HepG2 (cell line): ENCODE data around the gene SIRT7. TPM values are rescaled to one million over a fixed set of nuclear protein-coding genes. Genes with fewer than 3 reads are reported as not detected.
A peak's percentile ranks its signal among the peaks of the same experiment; 100 is the strongest.

Experiments
- ATF7 ChIP-seq, 2 experiments: fragments of 450-650 bp in 1 of 2; sonication (generic) in 1 of 2; formaldehyde crosslinking in 1 of 2; IDR thresholded peaks; 2 replicates each; pipeline versions ENCODE4 v1.4.0 to v1.6.1; 2016 to 2020; ENCODE audit warnings: antibody characterized with exemption in 1 of 2, mild to moderate bottlenecking in 1 of 2, missing genetic modification reagents in 1 of 2
- ESRRA ChIP-seq: sonication (generic); formaldehyde crosslinking; IDR thresholded peaks from 2 replicates; pipeline ENCODE4 v1.5.1; 2020; ENCODE audit warnings: mild to moderate bottlenecking, low read depth, missing genetic modification reagents
- NR1H2 ChIP-seq: sonication (generic); formaldehyde crosslinking; IDR thresholded peaks from 2 replicates; pipeline ENCODE4 v1.8.1; 2022; ENCODE audit warnings: low read depth, missing genetic modification reagents, borderline replicate concordance
- RBFOX2 ChIP-seq: fragments of 200-400 bp; formaldehyde crosslinking; IDR thresholded peaks from 2 replicates; pipeline ENCODE4 v1.6.1; 2017; ENCODE audit warnings: low read depth, mild to moderate bottlenecking, low read length
- SNAPC2 ChIP-seq: sonication (generic); formaldehyde crosslinking; IDR thresholded peaks from 2 replicates; pipeline ENCODE4 v1.8.1; 2022; ENCODE audit warnings: mild to moderate bottlenecking, missing genetic modification reagents
- SNAPC4 ChIP-seq: sonication (generic); formaldehyde crosslinking; IDR thresholded peaks from 2 replicates; pipeline ENCODE4 v1.4.0; 2020; ENCODE audit warnings: mild to moderate bottlenecking, missing genetic modification reagents
- TMF1 ChIP-seq: sonication (generic); formaldehyde crosslinking; IDR thresholded peaks from 2 replicates; pipeline ENCODE4 v1.8.1; 2022; ENCODE audit warnings: low read depth, missing genetic modification reagents
- TOPORS ChIP-seq: sonication (generic); formaldehyde crosslinking; IDR thresholded peaks from 2 replicates; pipeline ENCODE4 v1.8.0; 2023; ENCODE audit warnings: mild to moderate bottlenecking, missing genetic modification reagents
- ZBTB25 ChIP-seq: IDR thresholded peaks from 2 replicates; pipeline ENCODE4 v1.6.1; 2018; ENCODE audit warnings: missing genetic modification reagents
- ZNF160 ChIP-seq: sonication (generic); formaldehyde crosslinking; IDR thresholded peaks from 2 replicates; pipeline ENCODE4 v1.8.0; 2022; ENCODE audit warnings: mild to moderate bottlenecking, inconsistent platforms, missing genetic modification reagents
- ZNF235 ChIP-seq: sonication (generic); formaldehyde crosslinking; IDR thresholded peaks from 2 replicates; pipeline ENCODE4 v1.8.1; 2023; ENCODE audit warnings: mild to moderate bottlenecking, missing genetic modification reagents, borderline replicate concordance
- ZNF451 ChIP-seq: sonication (generic); formaldehyde crosslinking; IDR thresholded peaks from 2 replicates; pipeline ENCODE4 v1.5.0; 2020; ENCODE audit warnings: mild to moderate bottlenecking, missing genetic modification reagents
- ZNF703 ChIP-seq: sonication (generic); formaldehyde crosslinking; IDR thresholded peaks from 2 replicates; pipeline ENCODE4 v1.5.1; 2020; ENCODE audit warnings: missing genetic modification reagents, mild to moderate bottlenecking, moderate library complexity, borderline replicate concordance
- polyA plus RNA-seq, 8 experiments: library from polyadenylated mRNA; depleted of rRNA in 3 of 8; stranded (reverse) in 7 of 8; unstranded in 1 of 8; fragments of >200 nt; fragmentation: Illumina TruSeq in 4 of 8; extraction: Trizol in 4 of 8; gene quantifications; 2 replicates each; pipeline versions ENCODE4 v1.2.1 to v1.2.3, GENCODE V29; 2011 to 2016; ENCODE audit warnings: low read depth in 4 of 8, missing spikeins in 1 of 8, mixed read lengths in 1 of 8; ENCODE audit not compliant: insufficient read depth in 1 of 8
- total RNA-seq, 5 experiments: library from RNA; depleted of rRNA; stranded (reverse); fragments of >200 nt; fragmentation: Illumina TruSeq; extraction: Trizol; gene quantifications; 2 replicates each; pipeline ENCODE4 v1.2.3, GENCODE V29; 2016; ENCODE audit warnings: low read depth in 1 of 5

SIRT7 gene
- total and polyA plus RNA-seq, 2 of the 13 experiments (the other 11 are each of a cell fraction or from before 2014, with no cell fraction given): 8.3 to 24.8 TPM

DNA sequence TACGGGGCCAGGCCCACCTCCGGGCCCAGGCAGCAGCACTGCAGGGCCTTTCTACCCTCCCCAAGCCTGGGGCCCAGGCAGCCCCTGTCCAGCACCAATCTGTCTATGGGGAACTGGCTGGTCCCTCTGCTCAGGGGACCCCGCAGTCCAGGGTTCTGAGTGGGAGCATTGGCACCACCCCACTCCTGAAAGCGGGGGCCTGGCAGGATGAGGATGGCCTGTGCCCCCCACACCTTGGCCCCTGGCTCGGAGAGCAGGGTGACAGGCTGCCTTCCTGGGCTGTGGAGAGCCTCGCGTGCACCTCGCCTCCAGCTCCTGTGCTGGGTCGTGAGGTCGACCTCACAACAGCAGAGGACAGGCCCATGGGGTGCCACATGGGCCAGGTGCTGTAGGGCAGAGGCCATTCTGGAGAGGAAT, 14.6 kb downstream of the SIRT7 start (continued):
- TF ChIP-seq SNAPC4 (CRISPR knock-in tag) (0 out of 2 replicates have a peak, but pooled peaks have one; percentile 39), ZNF160 (CRISPR knock-in tag) (0 out of 2 replicates have a peak, but pooled peaks have one; percentile 5), ATF7 (IDR thresholded peaks at IDR 0.05) (no peak), ATF7 (CRISPR knock-in tag; IDR thresholded peaks at IDR 0.05) (0 out of 2 replicates have a peak, but pooled peaks have one; percentile 6), SNAPC2 (CRISPR knock-in tag) (peak; percentile 73; the same call in 1 of the 2 replicates), RBFOX2 (peak; percentile 13; the same call in 1 of the 2 replicates), TMF1 (0 out of 2 replicates have a peak, but pooled peaks have one; percentile 11), ZNF451 (0 out of 2 replicates have a peak, but pooled peaks have one; percentile 16), ZNF703 (CRISPR knock-in tag) (0 out of 2 replicates have a peak, but pooled peaks have one; percentile 44), ZBTB25 (CRISPR knock-in tag) (no peak), ESRRA (0 out of 2 replicates have a peak, but pooled peaks have one; percentile 41), ZNF235 (CRISPR knock-in tag) (0 out of 2 replicates have a peak, but pooled peaks have one; percentile 8), NR1H2 (CRISPR knock-in tag) (0 out of 2 replicates have a peak, but pooled peaks have one; percentile 1), TOPORS (0 out of 2 replicates have a peak, but pooled peaks have one; percentile 30)
